Thymus (tissue), 11 donors: ENCODE measurements around the gene WDR7. TPM values are rescaled to one million over a fixed set of nuclear protein-coding genes. Genes with fewer than 3 reads are reported as not detected.

Experiments used
- DNase-seq, 9 donors: peaks; one replicate each; pipeline ENCODE4 v3.0.0-alpha.2; 2013; ENCODE audit warnings: low spot score in 9 of 9, low read depth in 6 of 9, missing footprints in 1 of 9
- H3K27ac ChIP-seq, 2 donors: one replicate each; pipeline ENCODE4 v1.5.1; 2013; ENCODE audit warnings: control low read depth in 1 of 2, low read depth in 1 of 2, low read length in 1 of 2, mild to moderate bottlenecking in 1 of 2, moderate library complexity in 1 of 2
- H3K27me3 ChIP-seq, 2 donors: one replicate each; pipeline ENCODE4 v1.5.1; 2013; ENCODE audit warnings: low read length in 1 of 2; ENCODE audit not compliant: control insufficient read depth in 2 of 2, insufficient read depth in 1 of 2
- H3K36me3 ChIP-seq, 2 donors: one replicate each; pipeline ENCODE4 v1.5.1; 2013; ENCODE audit warnings: low read length in 1 of 2, mild to moderate bottlenecking in 1 of 2, moderate library complexity in 1 of 2; ENCODE audit not compliant: control insufficient read depth in 2 of 2, insufficient read depth in 2 of 2
- H3K4me1 ChIP-seq, 2 donors: one replicate each; pipeline ENCODE4 v1.5.1; 2013; ENCODE audit warnings: low read length in 2 of 2; ENCODE audit not compliant: control insufficient read depth in 2 of 2, insufficient read depth in 2 of 2
- H3K4me3 ChIP-seq, 2 donors: one replicate each; pipeline ENCODE4 v1.5.1; 2013; ENCODE audit warnings: low read length in 2 of 2, control low read depth in 1 of 2, mild to moderate bottlenecking in 1 of 2
- H3K9me3 ChIP-seq, 2 donors: one replicate each; pipeline ENCODE4 v1.5.1; 2013; ENCODE audit warnings: low read length in 1 of 2, mild to moderate bottlenecking in 1 of 2; ENCODE audit not compliant: control insufficient read depth in 2 of 2, insufficient read depth in 1 of 2
- WGBS: extraction: QIAGEN DNeasy Blood & Tissue Kit; methylation state at CpG from one replicate; pipeline ENCODE4 v1.1.7; 2013; 5-methylcytosine and 5-hydroxymethylcytosine counted together
- polyA plus RNA-seq: library from polyadenylated mRNA; stranded (reverse); fragments of 200-250 nt; gene quantifications from one replicate; pipeline ENCODE4 v1.2.3, GENCODE V29; 2013
- total RNA-seq: library from RNA; stranded (reverse); fragments of 120-200 nt; gene quantifications from one replicate; pipeline ENCODE4 v1.2.4, GENCODE V29; 2013
- donor health status: healthy.

The WDR7 gene
- total and polyA plus RNA-seq, 2 donors: 9.0 to 20.5 TPM

DNA sequence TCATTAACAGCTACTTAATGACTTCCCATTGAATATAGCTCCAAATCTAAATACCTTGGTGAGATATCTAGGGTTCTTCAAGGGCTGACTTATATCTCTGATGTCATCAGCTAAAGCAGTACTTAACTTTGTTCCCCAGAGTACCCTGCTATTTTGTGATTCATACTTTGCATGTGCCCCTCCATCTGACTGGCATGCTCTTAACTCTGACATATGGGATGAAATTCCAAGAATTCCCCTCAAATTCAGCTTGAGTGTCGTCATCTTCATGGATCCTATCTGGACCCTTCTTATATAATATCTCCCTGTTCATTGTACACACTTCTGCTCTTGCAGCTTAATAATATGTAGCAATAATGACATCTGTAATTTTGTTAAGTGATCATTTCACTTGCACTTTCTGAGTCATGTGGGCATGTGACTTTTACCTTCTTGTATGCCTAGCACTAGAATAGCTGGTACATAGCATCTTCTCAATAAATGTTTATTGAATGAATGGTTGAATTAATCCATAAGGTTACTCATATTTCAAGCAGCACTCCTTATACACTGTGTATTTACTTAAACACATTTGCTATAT, 172.9 kb downstream of the WDR7 start:
- no peak for DNase-seq
- WGBS: 100% methylated on average over 1 of the region's 1 CpG
- Histone ChIP-seq H3K27me3 (no peaks in the 10 kb centered on the region), H3K4me1 (no peaks in the 10 kb centered on the region), H3K27ac (no peak overlapping the region), H3K9me3 (no peaks in the 10 kb centered on the region), H3K36me3 (no peaks in the 10 kb centered on the region), H3K4me3 (no peak overlapping the region)

DNA sequence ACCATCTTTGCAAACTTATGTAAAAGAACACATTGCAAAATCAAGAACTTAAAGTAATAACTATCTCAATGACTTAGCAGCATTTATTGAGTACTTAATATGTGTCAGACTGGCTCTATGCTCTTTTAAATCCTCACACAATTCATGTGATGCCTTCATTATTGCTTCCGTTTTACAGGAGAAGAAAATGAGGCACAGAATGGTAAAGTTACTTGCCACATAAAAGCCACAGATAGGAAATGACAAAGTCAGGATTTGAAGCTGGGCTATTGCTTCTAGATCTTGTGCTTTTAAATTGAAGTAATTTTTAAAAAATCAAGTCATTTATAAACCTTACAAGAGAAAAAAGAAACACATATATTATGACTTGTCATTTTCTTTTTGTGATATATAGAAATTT, 174.2 kb downstream of the WDR7 start:
- Histone ChIP-seq H3K4me1 (no peaks in the 10 kb centered on the region), H3K27ac (no peak overlapping the region), H3K27me3 (no peaks in the 10 kb centered on the region), H3K4me3 (no peak overlapping the region), H3K36me3 (no peaks in the 10 kb centered on the region), H3K9me3 (no peaks in the 10 kb centered on the region)
- WGBS: 18% methylated on average over 1 of the region's 1 CpG
- peak in 4 of 9 donors; percentile 4 to 37 (median 12) for DNase-seq

DNA sequence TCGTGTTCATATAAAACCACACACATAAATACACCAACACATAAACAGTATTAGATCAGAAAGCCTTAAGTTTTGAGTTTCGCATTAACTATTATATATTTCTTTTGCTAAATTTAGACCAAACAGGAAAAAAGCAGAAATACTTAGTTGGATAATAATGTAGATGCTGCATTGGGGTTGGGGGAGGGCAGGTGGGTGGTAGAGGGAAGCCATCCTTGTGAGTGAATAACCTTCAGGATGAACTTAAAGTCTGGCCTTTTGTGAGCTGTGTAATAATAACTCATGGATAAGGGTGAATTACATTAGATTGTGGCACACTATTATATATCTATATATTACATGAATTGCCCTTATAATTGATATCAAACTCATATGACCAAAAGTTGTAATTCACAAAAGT, 174.7 kb downstream of the WDR7 start:
- Histone ChIP-seq H3K27me3 (no peaks in the 10 kb centered on the region), H3K27ac (no peak overlapping the region), H3K4me1 (no peaks in the 10 kb centered on the region), H3K4me3 (no peak overlapping the region), H3K36me3 (no peaks in the 10 kb centered on the region), H3K9me3 (no peaks in the 10 kb centered on the region)
- 65% methylated on average over 2 of the region's 2 CpGs for whole genome bisulfite sequencing
- DNase-seq: no peak

DNA sequence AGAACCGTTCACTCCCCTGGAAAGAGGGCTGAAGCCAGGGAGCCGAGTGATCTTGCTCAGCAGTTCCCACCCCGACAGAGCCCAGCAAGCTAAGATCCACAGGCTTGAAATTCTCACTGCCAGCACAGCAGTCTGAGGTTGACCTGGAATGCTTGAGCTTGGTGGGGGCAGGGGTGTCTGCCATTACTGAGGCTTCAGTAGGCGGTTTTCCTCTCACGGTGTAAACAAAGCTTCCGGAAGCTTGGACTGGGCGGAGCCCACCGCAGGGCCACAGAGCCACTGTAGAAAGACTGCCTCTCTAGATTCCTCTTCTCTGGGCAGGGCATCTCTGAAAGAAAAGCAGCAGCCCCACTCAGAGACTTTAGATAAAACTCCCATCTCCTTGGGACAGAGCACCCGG, 180.8 kb downstream of the WDR7 start:
- no peaks in the 10 kb centered on the region for H3K36me3 ChIP-seq
- H3K27me3 ChIP-seq: no peaks in the 10 kb centered on the region
- H3K27ac ChIP-seq: no peak overlapping the region
- WGBS: 96% methylated on average over 9 of the region's 9 CpGs
- no peak overlapping the region for H3K4me3 ChIP-seq
- no peaks in the 10 kb centered on the region for H3K4me1 ChIP-seq
- no peaks in the 10 kb centered on the region for H3K9me3 ChIP-seq
- DNase-seq: no peak

DNA sequence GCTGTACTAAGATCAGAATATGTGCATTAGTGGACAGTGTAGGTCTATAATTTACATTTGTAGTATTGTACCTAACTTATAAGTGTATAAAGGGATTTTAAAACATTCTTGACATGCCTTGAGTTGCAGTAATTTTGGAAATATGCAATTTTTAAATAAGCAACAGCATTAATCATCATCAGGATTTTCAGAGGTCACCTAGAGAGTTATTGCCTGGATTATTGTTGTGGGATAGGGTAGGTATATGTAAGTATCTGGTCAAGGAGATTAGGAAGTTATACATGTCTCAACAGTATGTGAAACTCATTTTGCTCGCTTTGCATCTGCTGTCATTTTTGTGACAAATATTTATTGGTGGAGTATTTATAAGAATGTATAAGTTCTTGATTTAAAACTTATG, 184.2 kb downstream of the WDR7 start:
- Histone ChIP-seq H3K9me3 (no peaks in the 10 kb centered on the region), H3K4me1 (no peaks in the 10 kb centered on the region), H3K27ac (no peak overlapping the region), H3K4me3 (no peak overlapping the region), H3K36me3 (no peaks in the 10 kb centered on the region), H3K27me3 (no peaks in the 10 kb centered on the region)
- DNase-seq: no peak
- WGBS: 96% methylated on average over 1 of the region's 1 CpG

DNA sequence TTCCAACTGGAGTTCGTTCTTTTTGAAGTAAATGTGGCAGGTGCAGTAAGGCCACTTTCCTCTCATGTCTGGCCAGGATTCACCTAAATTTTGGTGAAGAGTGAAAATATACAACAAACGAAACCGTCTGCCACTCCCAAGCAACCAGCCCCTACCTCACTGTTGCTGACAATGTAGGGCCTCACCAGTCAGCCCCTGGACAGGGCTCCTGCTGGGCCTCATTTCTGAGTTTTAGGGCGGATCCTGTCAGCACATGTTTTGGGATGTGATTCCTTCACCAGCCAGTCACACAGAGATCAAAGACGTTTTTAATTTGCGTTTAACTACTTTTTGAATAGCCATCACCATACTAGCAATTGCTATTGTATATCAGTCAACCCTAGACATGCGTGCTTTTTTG, 185.0 kb downstream of the WDR7 start:
- Histone ChIP-seq H3K36me3 (no peaks in the 10 kb centered on the region), H3K4me3 (no peak overlapping the region), H3K9me3 (no peaks in the 10 kb centered on the region), H3K4me1 (no peaks in the 10 kb centered on the region), H3K27me3 (no peaks in the 10 kb centered on the region), H3K27ac (peak overlapping the region in 1 of 2 donors; percentile 15)
- WGBS: 94% methylated on average over 7 of the region's 7 CpGs
- DNase-seq: no peak

DNA sequence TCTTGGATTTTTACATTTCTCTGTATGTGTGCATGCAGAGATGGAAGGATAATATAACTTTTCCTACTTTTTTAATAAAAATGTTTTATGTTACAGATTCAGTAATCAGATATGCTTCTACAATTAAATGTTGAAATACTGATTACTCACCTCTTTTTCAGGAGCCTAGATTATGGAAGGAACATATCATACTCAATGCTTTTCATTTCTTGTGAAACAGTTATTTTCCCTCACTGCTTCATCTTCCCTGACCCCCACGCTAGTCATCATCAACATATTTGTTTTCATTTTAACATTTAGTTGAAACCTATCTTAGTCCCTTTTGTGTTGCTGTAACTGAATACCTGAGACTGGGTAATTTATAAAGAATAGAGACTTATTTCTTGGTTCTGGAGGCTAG, 190.7 kb downstream of the WDR7 start:
- DNase-seq: no peak
- Histone ChIP-seq H3K4me1 (no peaks in the 10 kb centered on the region), H3K4me3 (no peak overlapping the region), H3K9me3 (no peaks in the 10 kb centered on the region), H3K36me3 (no peaks in the 10 kb centered on the region), H3K27me3 (no peaks in the 10 kb centered on the region), H3K27ac (no peak overlapping the region)
- WGBS: 99% methylated on average over 1 of the region's 1 CpG

DNA sequence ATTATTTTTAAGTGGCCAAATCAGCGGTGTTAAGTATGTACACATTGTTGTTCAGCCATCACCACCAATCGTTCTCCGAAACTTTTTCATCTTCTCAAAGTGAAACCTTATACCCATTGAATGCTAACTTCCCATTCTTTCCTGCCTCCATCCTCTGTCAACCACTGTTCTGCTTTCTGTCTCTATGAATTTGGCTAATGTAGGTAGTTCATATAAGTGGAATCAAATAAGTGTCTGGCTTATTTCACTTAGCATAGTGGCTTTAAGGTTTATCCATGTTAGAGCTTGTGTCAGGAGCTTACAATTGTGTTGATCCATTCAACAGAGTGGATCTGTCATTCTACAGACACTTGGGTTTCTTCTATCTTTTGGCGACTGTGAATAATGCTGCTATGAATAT, 192.1 kb downstream of the WDR7 start:
- peaks cover 0 to 7% of the 10 kb centered on the region in 2 donors for H3K9me3 ChIP-seq
- DNase-seq: no peak
- WGBS: 96% methylated on average over 4 of the region's 4 CpGs
- no peak overlapping the region for H3K27ac ChIP-seq
- no peaks in the 10 kb centered on the region for H3K36me3 ChIP-seq
- H3K27me3 ChIP-seq: no peaks in the 10 kb centered on the region
- no peaks in the 10 kb centered on the region for H3K4me1 ChIP-seq
- no peak overlapping the region for H3K4me3 ChIP-seq

DNA sequence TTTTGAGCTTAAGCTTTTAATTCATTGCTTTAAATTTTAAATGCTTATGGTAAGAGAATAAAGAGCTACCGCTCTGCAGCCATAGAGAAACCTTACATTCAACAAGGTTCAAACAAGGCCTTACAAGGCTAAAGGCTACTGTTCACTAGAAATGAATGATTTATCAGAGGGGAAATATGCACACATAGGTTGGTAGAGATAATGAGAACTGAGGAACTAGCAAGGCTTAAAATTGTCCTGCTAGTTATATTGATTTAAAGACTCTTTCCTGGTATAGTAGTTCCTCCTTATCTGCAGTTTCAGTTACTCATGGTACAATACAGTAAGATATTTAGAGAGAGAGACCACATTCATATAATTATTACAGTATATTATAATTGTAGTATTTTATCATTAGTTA, 193.4 kb downstream of the WDR7 start:
- no peak overlapping the region for H3K27ac ChIP-seq
- H3K4me1 ChIP-seq: no peaks in the 10 kb centered on the region
- H3K27me3 ChIP-seq: no peaks in the 10 kb centered on the region
- H3K4me3 ChIP-seq: no peak overlapping the region
- no peak for DNase-seq
- H3K9me3 ChIP-seq: peaks cover 0 to 7% of the 10 kb centered on the region in 2 donors
- WGBS: 98% methylated on average over 1 of the region's 1 CpG
- no peaks in the 10 kb centered on the region for H3K36me3 ChIP-seq

DNA sequence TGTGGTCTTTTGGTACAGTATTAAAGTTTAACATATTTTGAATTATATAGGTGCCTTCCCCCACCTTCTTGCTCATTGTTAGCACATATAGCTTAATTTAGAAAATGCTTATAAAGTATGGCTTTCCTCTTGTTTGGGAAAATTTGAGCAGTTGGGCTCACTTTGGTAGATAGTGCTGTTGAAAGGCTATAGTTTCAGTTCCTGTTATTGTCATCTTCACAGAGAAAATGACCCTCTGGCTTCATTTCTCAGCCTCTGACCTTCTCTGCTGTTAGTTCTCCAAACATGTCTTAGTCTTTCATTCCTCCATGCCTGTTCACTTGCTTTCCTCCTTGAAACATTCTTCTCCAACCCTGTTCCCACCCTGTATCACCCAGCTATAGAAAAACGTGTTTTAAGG, 200.6 kb downstream of the WDR7 start:
- 81% methylated on average over 1 of the region's 1 CpG for WGBS
- no peaks in the 10 kb centered on the region for H3K4me1 ChIP-seq

More for the DNA sequence above, 200.6 kb downstream of the WDR7 start:
- no peak overlapping the region for H3K4me3 ChIP-seq
- DNase-seq: no peak
- H3K27ac ChIP-seq: no peak overlapping the region
- no peaks in the 10 kb centered on the region for H3K36me3 ChIP-seq
- H3K27me3 ChIP-seq: no peaks in the 10 kb centered on the region
- peaks cover 0 to 7% of the 10 kb centered on the region in 2 donors for H3K9me3 ChIP-seq
